CD4-positive, alpha-beta T cell treated with Interferon alpha-2 for 1 hour (primary cell): Measurements from ENCODE around the gene TSPAN3.

Source experiments
- DNase-seq, 2 donors: peaks; one replicate each; pipeline ENCODE4 v3.0.0-alpha.2; 2020 to 2022

The TSPAN3 gene

GRCh38 chr15:77021803-77022381 lies 49.0 kb downstream of the TSPAN3 start:
- DNase-seq, result peak; percentile 22 to 72

- no peak for DNase-seq
Measured at GRCh38 chr15:77021088-77021481, 49.8 kb downstream of the TSPAN3 start.

- DNase-seq, result no peak
Measured at GRCh38 chr15:77020348-77021087, 50.4 kb downstream of the TSPAN3 start.

GRCh38 chr15:77019521-77020331 lies 51.2 kb downstream of the TSPAN3 start:
- DNase-seq, result no peak

GRCh38 chr15:77018796-77019505 lies 52.0 kb downstream of the TSPAN3 start:
- DNase-seq, result no peak

- no peak for DNase-seq
Measured at GRCh38 chr15:77017761-77018720, 52.9 kb downstream of the TSPAN3 start.

GRCh38 chr15:77017091-77017660 lies 53.7 kb downstream of the TSPAN3 start:
- DNase-seq, result no peak

GRCh38 chr15:77016321-77016695 lies 54.6 kb downstream of the TSPAN3 start:
- DNase-seq, result no peak

- DNase-seq, result no peak
Measured at GRCh38 chr15:77015646-77016320, 55.1 kb downstream of the TSPAN3 start.

- peak; percentile 42 to 54 for DNase-seq
Measured at GRCh38 chr15:77014132-77015081, 56.5 kb downstream of the TSPAN3 start.

GRCh38 chr15:77013776-77014131 lies 57.2 kb downstream of the TSPAN3 start:
- DNase-seq, result peak; percentile 70 to 84

- peak in 1 of 2 donors; percentile 60 for DNase-seq
Measured at GRCh38 chr15:77012868-77013267, 58.0 kb downstream of the TSPAN3 start.

GRCh38 chr15:77012117-77012712 lies 58.7 kb downstream of the TSPAN3 start:
- DNase-seq, result no peak

GRCh38 chr15:77010857-77011256 lies 60.1 kb downstream of the TSPAN3 start:
- peak in 1 of 2 donors; percentile 39 for DNase-seq

GRCh38 chr15:77010312-77010686 lies 60.6 kb downstream of the TSPAN3 start:
- DNase-seq, result no peak

GRCh38 chr15:77009646-77010311 lies 61.1 kb downstream of the TSPAN3 start:
- DNase-seq, result no peak

- no peak for DNase-seq
Measured at GRCh38 chr15:77009176-77009575, 61.7 kb downstream of the TSPAN3 start.

GRCh38 chr15:77004189-77004588 lies 66.7 kb downstream of the TSPAN3 start:
- DNase-seq, result peak; percentile 28 to 51
